ENCODE data around the gene MRPL38.

MRPL38 gene

GRCh38 chr17:75850928-75851692 is 53.6 kb downstream of the MRPL38 start:
- Histone ChIP-seq H3K9ac (ENCODE audit: low read length in 2 of 2) (peak overlapping the region; percentile 51 to 57), H3K36me3 (ENCODE audit: control insufficient read depth in 2 of 2, insufficient read depth in 2 of 2, low read length in 2 of 2) (peaks cover 41 to 49% of the 10 kb centered on the region in 2 donors), H3K4me1 (ENCODE audit: control insufficient read depth, insufficient read depth, low read length) (peaks cover 54% of the 10 kb centered on the region), H3K27me3 (ENCODE audit: control insufficient read depth in 1 of 2, insufficient read depth in 2 of 2, low read length in 2 of 2) (no peaks in the 10 kb centered on the region), H3K9me3 (ENCODE audit: control insufficient read depth in 2 of 2, low read length in 2 of 2) (no peaks in the 10 kb centered on the region), H3K27ac (ENCODE audit: low read length) (peak overlapping the region; percentile 89), H3K4me3 (ENCODE audit: low read length in 2 of 2) (peak overlapping the region in 1 of 2 donors; percentile 35)

- Histone ChIP-seq H3K4me3 (ENCODE audit: low read length in 2 of 2) (no peak overlapping the region), H3K27me3 (ENCODE audit: control insufficient read depth in 1 of 2, insufficient read depth in 2 of 2, low read length in 2 of 2) (no peaks in the 10 kb centered on the region), H3K4me1 (ENCODE audit: control insufficient read depth, insufficient read depth, low read length) (peaks cover 66% of the 10 kb centered on the region), H3K9ac (ENCODE audit: low read length in 2 of 2) (no peak overlapping the region), H3K9me3 (ENCODE audit: control insufficient read depth in 2 of 2, low read length in 2 of 2) (no peaks in the 10 kb centered on the region), H3K27ac (ENCODE audit: low read length) (peak overlapping the region; percentile 37), H3K36me3 (ENCODE audit: control insufficient read depth in 2 of 2, insufficient read depth in 2 of 2, low read length in 2 of 2) (peaks cover 44 to 53% of the 10 kb centered on the region in 2 donors)
Observed at GRCh38 chr17:75849724-75850123, 55.0 kb downstream of the MRPL38 start.

- Histone ChIP-seq H3K27ac (ENCODE audit: low read length) (peak overlapping the region; percentile 46), H3K27me3 (ENCODE audit: control insufficient read depth in 1 of 2, insufficient read depth in 2 of 2, low read length in 2 of 2) (no peaks in the 10 kb centered on the region), H3K9ac (ENCODE audit: low read length in 2 of 2) (no peak overlapping the region), H3K36me3 (ENCODE audit: control insufficient read depth in 2 of 2, insufficient read depth in 2 of 2, low read length in 2 of 2) (peaks cover 44 to 53% of the 10 kb centered on the region in 2 donors), H3K4me1 (ENCODE audit: control insufficient read depth, insufficient read depth, low read length) (peaks cover 63% of the 10 kb centered on the region), H3K4me3 (ENCODE audit: low read length in 2 of 2) (no peak overlapping the region), H3K9me3 (ENCODE audit: control insufficient read depth in 2 of 2, low read length in 2 of 2) (no peaks in the 10 kb centered on the region)
Observed at GRCh38 chr17:75849279-75849646, 55.4 kb downstream of the MRPL38 start.

Data from stomach smooth muscle (tissue), 2 donors.